SK-N-SH treated with all-trans-retinoic acid at 6 μM for 48 hours (cell line): ENCODE data around the gene ZNF33A.
"Not testable (repeated sequence)": the region's sequence is repeated elsewhere in the genome, so short reads cannot be mapped to it uniquely, and the experiment has no call there.

Experiments used
- ATAC-seq: fragments of 200-7000 bp; cut with Tn5 transposase; 3 replicates; pipeline ENCODE4 v1.9.1; 2020; ENCODE audit warnings: mild to moderate bottlenecking, moderate library complexity
- ARNTL ChIP-seq: fragments of 450-650 bp; formaldehyde crosslinking; IDR thresholded peaks from 2 replicates; pipeline ENCODE4 v1.5.0; 2020; ENCODE audit warnings: low read depth, mild to moderate bottlenecking, moderate library complexity, borderline replicate concordance
- BACH2 ChIP-seq: fragments of 250-450 bp; sonication (Bioruptor Pico); IDR thresholded peaks from 2 replicates; pipeline ENCODE4 v1.9.0; 2021; ENCODE audit warnings: mild to moderate bottlenecking, borderline replicate concordance
- CSDC2 ChIP-seq: fragments of 250-450 bp; sonication (Bioruptor Pico); IDR thresholded peaks from 2 replicates; pipeline ENCODE4 v1.5.0; 2020; ENCODE audit warnings: mild to moderate bottlenecking, moderate library complexity
- CSRNP3 ChIP-seq: fragments of 250-450 bp; sonication (Bioruptor Pico); IDR thresholded peaks from 2 replicates; pipeline ENCODE4 v1.5.1; 2021; ENCODE audit warnings: mild to moderate bottlenecking, moderate library complexity
- GLIS3 ChIP-seq: fragments of 250-450 bp; sonication (Bioruptor Pico); IDR thresholded peaks from 2 replicates; pipeline ENCODE4 v1.5.0; 2020; ENCODE audit warnings: mild to moderate bottlenecking, moderate library complexity
- OSR1 ChIP-seq: fragments of 250-450 bp; sonication (Bioruptor Pico); IDR thresholded peaks from 2 replicates; pipeline ENCODE4 v1.8.0; 2022; ENCODE audit warnings: moderate library complexity, mild to moderate bottlenecking, inconsistent platforms
- PPARA ChIP-seq: fragments of 250-450 bp; sonication (Bioruptor Pico); IDR thresholded peaks from 2 replicates; pipeline ENCODE4 v1.5.0; 2020; ENCODE audit warnings: mild to moderate bottlenecking, borderline replicate concordance
- RARB ChIP-seq: fragments of 250-450 bp; sonication (Bioruptor Pico); IDR thresholded peaks from 2 replicates; pipeline ENCODE4 v1.8.0; 2021; ENCODE audit warnings: mild to moderate bottlenecking, moderate library complexity
- TCF4 ChIP-seq: fragments of 250-450 bp; sonication (Bioruptor Pico); IDR thresholded peaks from 2 replicates; pipeline ENCODE4 v1.8.0; 2021; ENCODE audit warnings: mild to moderate bottlenecking, moderate library complexity, borderline replicate concordance
- TSHZ2 ChIP-seq: fragments of 250-450 bp; sonication (Bioruptor Pico); IDR thresholded peaks from 2 replicates; pipeline ENCODE4 v1.5.0; 2020; ENCODE audit warnings: mild to moderate bottlenecking, moderate library complexity
- ZC3H10 ChIP-seq: fragments of 250-450 bp; sonication (Bioruptor Pico); IDR thresholded peaks from 2 replicates; pipeline ENCODE4 v1.5.1; 2021; ENCODE audit warnings: mild to moderate bottlenecking, moderate library complexity
- ZFP3 ChIP-seq: fragments of 250-450 bp; sonication (Bioruptor Pico); IDR thresholded peaks from 2 replicates; pipeline ENCODE4 v1.5.0; 2020; ENCODE audit warnings: mild to moderate bottlenecking, moderate library complexity
- ZFP30 ChIP-seq: fragments of 450-650 bp; formaldehyde crosslinking; IDR thresholded peaks from 2 replicates; pipeline ENCODE4 v1.5.0; 2022; ENCODE audit warnings: mild to moderate bottlenecking, moderate library complexity
- ZNF565 ChIP-seq: fragments of 450-650 bp; formaldehyde crosslinking; conservative IDR thresholded peaks from 2 replicates; pipeline ENCODE4 v1.5.0; 2020; ENCODE audit warnings: low read depth, mild to moderate bottlenecking, moderate library complexity
- ZNF70 ChIP-seq: fragments of 450-650 bp; formaldehyde crosslinking; IDR thresholded peaks from 2 replicates; pipeline ENCODE4 v1.5.0; 2020; ENCODE audit warnings: mild to moderate bottlenecking, moderate library complexity
- TF ChIP-seq, protein P1 (sequence below): fragments of 250-450 bp; sonication (Bioruptor Pico); IDR thresholded peaks from 2 replicates; pipeline ENCODE4 v1.8.0; 2021; ENCODE audit warnings: low read depth, mild to moderate bottlenecking, moderate library complexity, borderline replicate concordance
- TF ChIP-seq, protein P2 (sequence below): fragments of 250-450 bp; sonication (Bioruptor Pico); IDR thresholded peaks from 2 replicates; pipeline ENCODE4 v1.5.1; 2020; ENCODE audit warnings: low read depth, mild to moderate bottlenecking, moderate library complexity

Gene ZNF33A

GRCh38 chr10:37992083-37992482 lies 18.4 kb upstream of the ZNF33A start:
- no peak for ATAC-seq
- TF ChIP-seq BACH2 (CRISPR knock-in tag) (no peak), TCF4 (CRISPR knock-in tag) (no peak), CSDC2 (CRISPR knock-in tag) (no peak), GLIS3 (CRISPR knock-in tag) (no peak), ARNTL (no peak)
- TF ChIP-seq, protein P1, sequence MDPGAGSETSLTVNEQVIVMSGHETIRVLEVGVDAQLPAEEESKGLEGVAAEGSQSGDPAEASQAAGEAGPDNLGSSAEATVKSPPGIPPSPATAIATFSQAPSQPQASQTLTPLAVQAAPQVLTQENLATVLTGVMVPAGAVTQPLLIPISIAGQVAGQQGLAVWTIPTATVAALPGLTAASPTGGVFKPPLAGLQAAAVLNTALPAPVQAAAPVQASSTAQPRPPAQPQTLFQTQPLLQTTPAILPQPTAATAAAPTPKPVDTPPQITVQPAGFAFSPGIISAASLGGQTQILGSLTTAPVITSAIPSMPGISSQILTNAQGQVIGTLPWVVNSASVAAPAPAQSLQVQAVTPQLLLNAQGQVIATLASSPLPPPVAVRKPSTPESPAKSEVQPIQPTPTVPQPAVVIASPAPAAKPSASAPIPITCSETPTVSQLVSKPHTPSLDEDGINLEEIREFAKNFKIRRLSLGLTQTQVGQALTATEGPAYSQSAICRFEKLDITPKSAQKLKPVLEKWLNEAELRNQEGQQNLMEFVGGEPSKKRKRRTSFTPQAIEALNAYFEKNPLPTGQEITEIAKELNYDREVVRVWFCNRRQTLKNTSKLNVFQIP (CRISPR knock-in tag): no peak

GRCh38 chr10:37998920-37999319 lies 11.6 kb upstream of the ZNF33A start:
- not testable (repeated sequence) for ATAC-seq

GRCh38 chr10:38000474-38000873 lies 10.0 kb upstream of the ZNF33A start:
- ATAC-seq: not testable (repeated sequence)

DNA sequence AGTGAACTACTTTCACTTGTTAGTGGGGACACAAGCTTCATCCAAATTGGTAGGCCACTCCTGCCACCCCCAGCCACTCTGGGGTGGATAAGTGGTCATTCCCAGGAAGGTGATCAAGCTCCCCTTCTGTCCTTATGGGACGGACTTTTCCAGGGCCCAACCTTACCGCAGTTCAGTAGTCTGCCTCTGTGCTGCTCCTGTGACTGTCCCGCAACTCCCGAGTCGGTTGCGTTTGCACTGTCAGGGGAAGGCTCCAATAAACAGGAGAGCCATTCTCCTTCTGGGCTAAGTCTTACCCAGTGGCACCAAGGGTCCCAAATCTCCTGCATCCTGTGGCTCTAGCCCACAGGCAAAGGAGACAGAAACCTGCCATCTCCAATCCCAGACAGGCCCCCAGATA lies 7.4 kb upstream of the ZNF33A start:
- ATAC-seq: no peak
- TF ChIP-seq ZNF70 (CRISPR knock-in tag) (no peak), ZC3H10 (CRISPR knock-in tag) (no peak)

GRCh38 chr10:38003588-38003987 lies 6.9 kb upstream of the ZNF33A start:
- no peak for ATAC-seq
- TF ChIP-seq CSRNP3: no peak
- TF ChIP-seq ZFP3 (CRISPR knock-in tag): no peak
- TF ChIP-seq OSR1 (CRISPR knock-in tag): no peak
- no peak for TF ChIP-seq GLIS3 (CRISPR knock-in tag)
- TF ChIP-seq ZC3H10 (CRISPR knock-in tag): no peak
- no peak for TF ChIP-seq TSHZ2 (CRISPR knock-in tag)
- TF ChIP-seq, all 23 proteins: peak for 0

DNA sequence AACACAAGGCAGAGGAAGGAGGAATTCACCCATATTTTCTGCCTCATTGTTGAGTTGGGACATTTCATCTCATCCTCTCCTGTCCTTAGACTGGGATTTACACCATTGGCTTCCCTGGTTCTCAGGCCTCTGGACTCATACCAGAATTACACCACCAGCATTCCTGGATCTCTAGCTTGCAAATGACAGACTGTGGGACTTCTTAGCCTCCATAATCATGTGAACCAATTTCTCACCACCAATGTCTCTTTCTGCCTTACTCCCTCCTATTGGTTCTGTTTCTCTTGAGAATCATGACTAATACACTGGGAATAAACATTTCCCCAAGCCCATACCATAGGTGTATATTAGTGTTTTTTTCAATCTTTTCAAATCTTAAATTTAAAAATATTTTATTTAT lies 2.9 kb upstream of the ZNF33A start:
- TF ChIP-seq ARNTL: no peak
- no peak for TF ChIP-seq ZFP30 (CRISPR knock-in tag)
- TF ChIP-seq CSRNP3: no peak
- TF ChIP-seq BACH2 (CRISPR knock-in tag): no peak
- TF ChIP-seq, protein P2, sequence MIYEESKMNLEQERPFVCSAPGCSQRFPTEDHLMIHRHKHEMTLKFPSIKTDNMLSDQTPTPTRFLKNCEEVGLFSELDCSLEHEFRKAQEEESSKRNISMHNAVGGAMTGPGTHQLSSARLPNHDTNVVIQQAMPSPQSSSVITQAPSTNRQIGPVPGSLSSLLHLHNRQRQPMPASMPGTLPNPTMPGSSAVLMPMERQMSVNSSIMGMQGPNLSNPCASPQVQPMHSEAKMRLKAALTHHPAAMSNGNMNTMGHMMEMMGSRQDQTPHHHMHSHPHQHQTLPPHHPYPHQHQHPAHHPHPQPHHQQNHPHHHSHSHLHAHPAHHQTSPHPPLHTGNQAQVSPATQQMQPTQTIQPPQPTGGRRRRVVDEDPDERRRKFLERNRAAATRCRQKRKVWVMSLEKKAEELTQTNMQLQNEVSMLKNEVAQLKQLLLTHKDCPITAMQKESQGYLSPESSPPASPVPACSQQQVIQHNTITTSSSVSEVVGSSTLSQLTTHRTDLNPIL (CRISPR knock-in tag): no peak
- no peak for TF ChIP-seq ZFP3 (CRISPR knock-in tag)
- no peak for TF ChIP-seq OSR1 (CRISPR knock-in tag)
- TF ChIP-seq RARB (CRISPR knock-in tag): no peak
- TF ChIP-seq ZNF565 (CRISPR knock-in tag): no peak
- TF ChIP-seq GLIS3 (CRISPR knock-in tag): no peak
- TF ChIP-seq CSDC2 (CRISPR knock-in tag): no peak
- TF ChIP-seq PPARA (CRISPR knock-in tag): no peak
- TF ChIP-seq ZNF70 (CRISPR knock-in tag): no peak
- no peak for TF ChIP-seq TCF4 (CRISPR knock-in tag)
- TF ChIP-seq, protein P1 (CRISPR knock-in tag): no peak
- no peak for ATAC-seq
